Embryonic facial prominence (tissue), 1 donor: ENCODE measurements around the gene THEMIS2.
"Not testable (repeated sequence)": the region's sequence is repeated elsewhere in the genome, so short reads cannot be mapped to it uniquely, and the experiment has no call there.

ENCODE experiments used
- DNase-seq: peaks from one replicate; pipeline ENCODE4 v3.0.0-alpha.2; 2016; ENCODE audit errors: extremely low spot score

Gene THEMIS2

DNA sequence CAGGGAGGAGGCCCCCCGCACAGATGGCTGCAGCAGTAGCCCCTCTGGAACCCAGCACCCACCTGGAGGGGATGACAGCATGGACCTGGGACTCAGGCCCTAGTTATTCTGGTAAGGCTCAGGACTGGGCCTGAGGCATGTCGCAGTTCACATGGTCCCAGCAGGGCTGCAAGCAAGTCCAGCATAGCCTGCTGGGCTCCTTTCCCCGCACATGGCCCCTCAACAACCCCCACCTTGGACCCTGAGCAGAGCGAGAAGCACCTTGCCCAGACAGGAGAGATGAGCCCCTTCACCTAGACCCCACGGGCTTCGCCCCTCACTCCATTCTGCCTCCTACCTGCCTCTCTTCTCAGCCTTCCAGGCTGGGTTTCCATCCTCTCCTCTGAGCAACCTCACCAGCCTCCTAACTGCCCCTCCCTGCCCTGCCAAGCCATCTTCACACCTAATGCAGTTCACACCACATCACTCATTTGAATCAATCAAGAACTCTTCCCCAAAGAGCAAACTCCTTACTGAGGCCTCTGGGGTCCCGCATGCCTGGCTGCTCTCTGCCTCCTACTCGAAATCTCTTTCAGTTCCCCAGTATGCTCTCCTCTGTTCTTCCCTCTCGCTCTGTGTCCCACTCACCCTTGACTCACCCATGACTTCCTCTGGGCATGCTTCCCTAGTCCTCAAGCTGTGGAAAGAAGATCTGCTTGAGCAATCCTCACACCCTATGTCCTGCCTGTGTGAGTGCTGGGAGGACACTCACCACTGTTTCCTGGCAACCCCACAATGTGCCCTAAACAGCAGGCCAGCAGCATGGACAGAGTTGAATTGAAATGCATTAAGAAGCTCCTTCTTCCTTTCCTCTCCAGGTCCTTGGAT, 9.4 kb upstream of the THEMIS2 start:
- DNase-seq = no peak

DNA sequence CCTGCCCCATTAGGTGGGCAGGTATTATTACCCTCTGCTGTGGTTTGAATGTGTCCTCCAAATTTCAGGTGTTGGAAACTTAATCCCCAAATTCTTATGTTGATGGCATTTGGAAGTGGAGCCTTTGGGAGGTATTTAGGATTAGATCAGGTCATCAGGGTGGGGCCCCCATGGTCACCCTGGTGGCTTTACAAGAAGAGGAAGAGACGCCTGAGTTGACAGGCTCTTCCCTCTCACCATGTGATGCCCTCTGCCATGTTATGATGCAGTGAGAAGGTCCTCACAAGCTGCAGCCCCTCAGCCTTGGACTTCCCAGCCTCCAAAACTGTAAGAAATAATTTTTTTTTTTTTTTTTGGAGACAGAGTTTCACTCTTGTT, 8.8 kb upstream of the THEMIS2 start:
- no peak for DNase-seq

DNA sequence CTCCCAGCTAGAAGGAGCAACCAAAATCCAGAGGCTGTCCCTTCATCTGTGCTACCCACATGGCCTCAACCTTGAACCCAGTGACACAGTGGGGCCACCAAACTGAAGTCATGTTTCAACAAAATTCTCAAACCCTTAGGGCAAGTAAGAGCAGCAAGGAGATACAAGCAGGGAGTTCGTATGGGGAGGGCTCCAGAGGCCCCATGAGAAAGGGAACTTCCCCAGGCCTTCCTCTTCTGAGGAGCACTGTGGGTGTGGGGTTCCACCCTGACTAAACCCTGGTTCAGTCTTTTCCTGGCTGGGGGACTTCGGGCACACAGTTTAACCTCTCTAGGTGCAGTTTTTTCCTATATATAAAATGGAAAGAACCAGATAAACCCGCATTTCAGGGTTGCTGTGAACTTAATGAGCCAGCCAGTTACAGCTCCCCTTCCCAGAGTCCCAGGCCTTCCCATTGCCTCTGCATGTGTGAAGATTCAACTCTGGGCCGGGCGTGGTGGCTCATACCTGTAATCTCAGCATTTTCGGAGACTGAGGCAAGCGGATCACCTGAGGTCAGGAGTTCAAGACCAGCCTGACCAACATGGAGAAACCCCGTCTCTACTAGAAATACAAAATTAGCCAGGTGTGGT, 8.0 kb upstream of the THEMIS2 start:
- DNase-seq = no peak

DNA sequence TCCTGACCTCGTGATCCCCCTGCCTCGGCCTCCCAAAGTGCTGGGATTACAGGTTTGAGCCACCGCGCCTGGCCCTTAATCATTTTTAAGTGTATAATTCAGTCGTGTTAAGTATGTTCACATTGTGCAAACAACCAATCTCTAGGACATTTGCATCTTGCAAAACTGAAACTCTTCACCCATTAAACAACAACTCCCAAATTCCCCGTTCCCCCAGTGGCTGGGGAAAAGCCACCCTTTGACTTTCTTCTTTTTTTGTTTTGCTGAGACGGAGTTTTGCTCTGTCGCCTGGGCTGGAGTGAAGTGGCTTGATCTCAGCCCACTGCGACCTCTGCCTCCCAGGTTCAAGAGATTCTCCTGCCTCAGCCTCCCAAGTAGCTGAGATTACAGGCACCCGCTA, 6.5 kb upstream of the THEMIS2 start:
- DNase-seq = no peak

DNA sequence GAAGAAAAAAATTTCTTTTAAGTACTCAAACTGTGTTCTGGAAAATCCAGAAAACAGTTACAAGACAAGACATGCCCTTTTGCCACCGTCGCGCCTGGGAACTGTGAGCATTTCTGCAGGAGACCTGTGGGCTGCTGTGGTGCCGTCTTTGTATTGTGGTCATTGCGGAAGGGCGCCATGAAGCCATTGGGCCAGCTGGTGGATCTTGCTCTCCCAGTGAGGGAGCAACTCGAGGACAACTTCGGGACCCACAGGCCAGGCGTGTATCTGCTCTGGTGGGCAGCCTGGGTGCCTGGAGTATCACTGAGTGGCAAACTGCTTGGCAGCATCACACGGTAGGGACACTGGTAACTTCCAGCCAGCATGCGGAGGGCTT, 3.8 kb upstream of the THEMIS2 start:
- DNase-seq = no peak

DNA sequence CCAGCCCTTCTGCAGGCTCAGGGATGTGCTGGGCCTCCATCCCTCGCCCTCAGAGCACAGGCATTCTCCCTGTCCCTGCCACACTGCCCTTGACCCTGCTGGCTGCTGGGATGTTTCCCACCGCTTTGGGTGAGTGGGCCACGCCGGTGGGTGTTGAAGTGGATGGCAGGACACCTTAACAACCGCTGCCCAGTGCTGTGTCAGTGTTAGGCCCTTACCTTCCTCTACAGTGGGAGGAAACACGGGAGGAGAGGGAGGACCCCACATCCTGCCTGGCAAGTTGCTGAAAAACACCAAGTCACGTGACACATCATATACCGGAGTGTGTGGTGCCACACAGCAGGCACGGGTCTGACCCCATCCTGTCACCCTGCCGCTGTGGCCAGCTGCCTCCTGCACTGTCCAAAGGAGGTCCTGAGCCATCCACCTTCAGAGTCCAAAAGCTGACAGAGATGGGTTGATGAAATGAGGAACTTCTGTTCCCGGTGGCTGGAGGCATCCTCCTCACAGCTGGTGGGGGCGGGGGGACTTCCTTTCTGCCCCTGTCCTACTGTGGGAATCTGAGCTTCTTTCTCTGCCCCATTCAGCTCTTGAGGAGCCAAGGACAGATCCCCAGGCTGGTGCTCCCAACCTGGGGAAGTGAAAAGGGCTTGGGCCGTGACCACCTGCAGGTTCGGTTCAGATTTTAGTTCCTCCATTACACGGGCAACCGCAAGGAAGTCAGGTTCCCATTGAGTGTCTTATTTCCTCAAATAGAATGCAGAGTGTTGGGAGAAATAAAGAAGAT, 3.2 kb upstream of the THEMIS2 start:
- no peak for DNase-seq

DNA sequence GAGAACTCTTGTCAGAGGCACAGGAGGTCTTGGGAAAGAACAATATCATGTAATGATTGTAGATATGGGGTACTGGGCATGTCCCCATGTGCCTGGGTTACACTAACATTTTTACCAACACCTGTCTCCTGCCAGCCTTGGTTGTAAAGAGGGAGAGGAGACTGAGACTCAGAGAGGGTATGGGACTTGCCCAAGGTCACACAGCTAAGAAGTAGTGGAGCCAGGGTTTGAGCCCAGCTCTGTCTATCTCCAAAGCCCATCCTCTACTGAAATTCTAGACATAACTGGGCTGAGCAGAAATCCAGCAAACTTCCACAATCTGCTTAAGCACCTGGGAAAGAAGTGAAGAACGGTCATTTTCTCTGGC, 2.6 kb upstream of the THEMIS2 start:
- DNase-seq = no peak

DNA sequence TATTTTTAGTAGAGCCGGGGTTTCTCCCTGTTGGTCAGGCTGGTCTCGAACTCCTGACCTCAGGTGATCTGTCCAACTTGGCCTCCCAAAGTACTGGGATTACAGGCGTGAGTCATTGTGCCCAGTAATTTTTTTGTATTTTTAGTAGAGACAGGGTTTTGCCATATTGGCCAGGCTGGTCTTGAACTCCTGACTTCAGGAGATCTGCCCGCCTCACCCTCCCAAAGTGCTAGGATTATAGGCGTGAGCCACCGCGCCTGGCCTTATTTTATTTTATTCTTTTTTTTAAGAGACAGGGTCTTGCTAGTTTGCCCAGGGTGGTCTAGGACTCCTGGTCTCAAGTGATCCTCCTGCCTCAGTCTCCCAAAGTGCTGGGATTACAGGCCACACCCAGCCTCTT, 1.3 kb upstream of the THEMIS2 start:
- not testable (repeated sequence) for DNase-seq

DNA sequence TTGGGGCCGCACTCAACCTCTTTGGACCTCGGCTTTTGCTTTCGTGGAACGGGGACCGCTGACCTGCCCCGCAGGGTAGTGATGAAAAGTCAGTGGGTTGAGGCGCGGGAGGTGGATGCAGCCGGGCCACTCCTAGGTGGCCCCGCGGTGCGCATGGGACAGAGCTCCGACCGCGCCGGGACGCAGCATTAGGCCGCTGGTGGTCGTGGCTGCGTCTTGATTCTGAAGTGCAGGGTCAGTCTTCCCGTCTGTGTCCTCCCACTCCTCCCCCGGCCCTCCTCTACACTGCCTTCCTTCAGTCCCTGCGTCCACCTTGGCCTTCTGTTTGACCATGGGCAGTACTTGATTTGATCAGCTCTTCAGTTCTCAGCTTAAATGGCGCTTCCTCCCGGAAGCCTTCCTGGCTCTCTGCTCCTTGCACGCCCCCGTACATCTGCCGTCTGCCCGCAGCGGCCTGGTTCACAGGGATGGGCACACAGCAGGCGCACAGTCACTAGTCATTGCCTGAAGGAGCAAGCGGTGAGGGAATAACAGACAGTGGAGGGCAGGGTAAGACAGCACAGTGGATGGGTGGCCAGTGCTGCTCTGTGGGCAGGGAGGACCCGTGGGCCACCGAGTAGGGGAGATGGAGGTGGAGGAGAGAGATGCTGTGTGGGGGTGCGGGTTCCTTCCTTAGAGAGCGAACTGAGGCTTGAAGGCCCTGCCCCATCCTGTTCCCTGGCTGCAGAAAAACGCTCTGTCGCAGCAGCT, 633 bp downstream of the THEMIS2 start:
- DNase-seq = no peak

DNA sequence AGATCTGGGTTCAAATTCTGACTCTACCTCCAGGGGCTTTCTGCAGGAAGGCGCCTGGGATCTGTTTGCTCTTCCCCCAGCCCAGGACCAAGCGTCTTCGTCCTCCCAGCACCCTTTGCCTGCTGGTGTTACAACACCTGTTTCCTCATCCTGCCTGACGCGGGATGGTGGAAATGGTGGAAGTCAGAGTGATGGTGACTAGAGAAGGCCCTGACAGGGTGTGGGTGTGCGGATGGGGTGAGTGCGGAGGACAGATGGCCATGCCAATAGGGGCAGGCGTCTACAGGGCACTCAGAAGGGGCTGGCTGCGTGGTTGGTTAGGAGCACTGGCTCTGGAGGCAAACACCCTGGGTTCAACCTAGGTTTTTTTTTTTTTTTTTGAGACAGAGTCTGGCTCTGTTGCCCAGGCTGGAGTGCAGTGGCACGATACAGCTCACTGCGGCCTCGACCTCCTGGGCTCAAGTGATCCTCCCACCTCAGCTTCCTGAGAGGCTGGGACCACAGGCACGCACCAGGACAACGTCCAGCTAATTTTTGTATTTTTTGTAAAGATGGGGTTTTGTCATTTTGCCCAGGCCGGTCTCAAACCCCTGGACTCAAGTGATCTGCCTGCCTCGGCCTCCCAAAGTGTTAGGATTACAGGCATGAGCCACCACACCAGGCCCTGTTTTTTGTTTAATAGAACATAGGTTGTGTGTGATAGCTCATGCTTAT, 1.5 kb downstream of the THEMIS2 start:
- no peak for DNase-seq

DNA sequence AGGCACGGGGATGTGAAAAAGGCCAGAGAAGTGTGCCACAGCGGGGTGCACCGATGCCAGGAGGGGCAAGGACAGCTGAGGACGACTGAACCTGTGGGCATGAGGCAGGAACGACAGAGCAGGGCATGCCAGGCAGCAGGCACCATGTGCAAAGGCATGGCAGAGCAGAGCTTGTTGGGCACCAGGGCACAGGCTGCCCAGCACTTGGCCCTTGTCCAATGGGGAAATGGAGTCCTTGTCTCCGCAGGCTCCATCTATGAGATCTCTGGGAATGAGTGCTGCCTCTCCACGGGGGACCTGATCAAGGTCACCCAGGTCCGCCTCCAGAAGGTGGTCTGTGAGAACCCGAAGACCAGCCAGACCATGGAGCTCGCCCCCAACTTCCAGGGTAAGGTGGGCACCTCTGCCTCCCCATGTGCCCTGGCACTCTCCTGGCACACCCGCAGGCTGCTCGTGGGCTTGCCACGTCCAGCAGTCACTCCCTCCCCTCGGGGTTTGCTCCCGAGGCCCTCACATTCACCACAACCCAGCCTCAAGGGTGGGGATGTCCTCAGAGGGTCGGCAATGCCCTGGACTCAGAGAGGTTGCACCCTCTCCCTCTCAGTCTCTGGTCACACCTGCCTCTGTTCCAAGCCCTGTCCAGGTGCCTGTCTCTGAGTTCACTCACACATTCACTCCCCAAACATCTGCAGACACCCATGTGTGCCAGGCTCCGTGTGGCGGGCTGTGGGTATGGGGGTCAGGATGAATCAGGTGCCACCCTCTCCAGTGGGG, 4.2 kb downstream of the THEMIS2 start:
- no peak for DNase-seq

DNA sequence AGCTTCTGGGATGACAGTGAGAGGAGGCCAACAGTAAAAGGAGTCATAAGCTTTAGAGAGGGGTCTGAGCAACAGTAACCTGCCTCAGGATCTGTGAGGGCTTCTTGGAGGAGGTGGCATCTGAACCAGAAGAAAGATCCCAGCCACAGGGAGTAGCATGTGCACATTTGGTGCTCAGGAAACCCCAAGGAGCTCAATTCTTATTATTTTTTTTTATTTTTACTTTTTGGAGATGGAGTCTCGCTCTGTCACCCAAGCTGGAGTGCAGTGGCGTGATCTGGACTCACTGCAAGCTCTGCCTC, 4.7 kb downstream of the THEMIS2 start:
- no peak for DNase-seq

DNA sequence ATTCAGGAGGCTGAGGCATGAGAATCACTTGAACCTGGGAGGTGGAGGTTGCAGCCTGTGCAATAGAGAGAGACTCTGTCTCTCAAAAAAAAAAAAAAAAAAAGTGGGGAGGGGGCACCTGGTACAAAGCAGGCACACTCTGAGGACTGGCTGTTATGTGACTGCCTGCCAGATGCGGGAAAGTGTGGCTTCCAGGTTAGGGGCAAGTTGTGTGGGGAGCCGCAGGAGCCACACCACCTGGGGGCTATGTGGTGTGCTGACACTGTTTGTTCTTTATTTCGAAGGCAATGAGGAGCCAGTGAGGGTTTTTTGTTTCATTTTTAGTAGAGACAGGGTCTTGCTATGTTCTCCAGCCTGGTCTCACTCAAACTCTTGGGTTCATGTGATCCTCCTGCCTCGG, 5.7 kb downstream of the THEMIS2 start:
- no peak for DNase-seq

DNA sequence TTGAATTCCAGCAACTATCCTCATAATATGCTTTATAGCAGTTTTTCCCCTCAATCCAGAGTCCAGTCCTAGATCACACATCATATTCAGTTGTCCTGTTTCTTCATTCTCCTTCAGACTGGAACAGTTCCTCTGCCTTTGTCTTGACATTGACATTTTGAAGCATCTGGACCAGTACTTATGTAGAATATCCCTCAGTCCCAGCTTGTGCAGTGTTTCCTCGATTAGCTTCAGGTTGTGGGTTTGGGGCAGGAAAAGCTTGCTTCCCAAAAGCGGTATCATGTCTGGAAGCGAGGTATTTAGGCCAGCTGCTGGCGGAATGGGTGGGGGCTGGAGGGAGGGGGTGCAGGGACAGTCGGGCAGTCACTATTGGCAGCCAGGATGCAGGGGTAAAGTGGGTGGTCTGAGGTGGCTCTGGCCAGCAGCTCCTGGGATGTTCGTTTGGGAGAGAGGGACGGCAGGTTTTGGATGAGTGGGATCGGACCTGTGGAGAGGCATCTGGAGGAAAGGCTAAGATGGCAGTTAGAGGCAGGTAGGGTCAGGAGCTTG, 6.5 kb downstream of the THEMIS2 start:
- no peak for DNase-seq

DNA sequence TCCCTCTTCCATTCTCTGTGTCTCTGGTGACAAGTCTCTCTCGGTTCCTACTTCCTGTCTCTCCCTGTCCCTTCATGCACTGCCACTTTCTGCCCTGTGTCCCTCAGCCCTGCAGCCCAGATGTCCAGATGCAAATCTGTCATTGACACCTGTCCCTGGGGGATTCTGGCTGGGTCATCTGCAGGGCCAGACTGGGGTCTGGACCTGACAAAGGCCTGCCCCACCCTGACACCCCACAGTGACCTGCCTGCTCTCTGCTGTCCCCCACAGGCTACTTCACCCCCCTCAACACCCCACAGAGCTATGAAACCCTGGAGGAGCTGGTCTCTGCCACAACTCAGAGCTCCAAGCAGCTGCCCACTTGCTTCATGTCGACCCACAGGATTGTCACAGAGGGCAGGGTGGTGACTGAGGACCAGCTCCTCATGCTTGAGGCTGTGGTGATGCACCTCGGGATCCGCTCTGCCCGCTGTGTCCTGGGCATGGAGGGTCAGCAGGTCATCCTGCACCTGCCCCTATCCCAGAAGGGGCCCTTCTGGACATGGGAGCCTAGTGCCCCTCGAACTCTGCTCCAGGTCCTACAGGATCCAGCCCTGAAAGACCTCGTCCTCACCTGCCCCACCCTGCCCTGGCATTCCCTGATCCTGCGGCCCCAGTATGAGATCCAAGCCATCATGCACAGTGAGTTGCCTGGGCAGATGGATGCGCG, 7.2 kb downstream of the THEMIS2 start:
- no peak for DNase-seq

DNA sequence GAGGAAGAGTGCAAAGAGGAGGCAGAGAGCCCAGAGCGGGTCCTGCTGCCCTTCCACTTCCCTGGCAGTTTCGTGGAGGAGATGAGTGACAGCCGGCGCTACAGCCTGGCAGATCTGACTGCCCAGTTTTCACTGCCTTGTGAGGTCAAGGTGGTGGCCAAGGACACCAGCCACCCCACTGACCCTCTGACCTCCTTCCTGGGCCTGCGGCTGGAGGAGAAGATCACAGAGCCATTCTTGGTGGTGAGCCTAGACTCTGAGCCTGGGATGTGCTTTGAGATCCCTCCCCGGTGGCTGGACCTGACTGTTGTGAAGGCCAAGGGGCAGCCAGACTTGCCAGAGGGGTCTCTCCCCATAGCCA, 10.2 kb downstream of the THEMIS2 start:
- DNase-seq = no peak

DNA sequence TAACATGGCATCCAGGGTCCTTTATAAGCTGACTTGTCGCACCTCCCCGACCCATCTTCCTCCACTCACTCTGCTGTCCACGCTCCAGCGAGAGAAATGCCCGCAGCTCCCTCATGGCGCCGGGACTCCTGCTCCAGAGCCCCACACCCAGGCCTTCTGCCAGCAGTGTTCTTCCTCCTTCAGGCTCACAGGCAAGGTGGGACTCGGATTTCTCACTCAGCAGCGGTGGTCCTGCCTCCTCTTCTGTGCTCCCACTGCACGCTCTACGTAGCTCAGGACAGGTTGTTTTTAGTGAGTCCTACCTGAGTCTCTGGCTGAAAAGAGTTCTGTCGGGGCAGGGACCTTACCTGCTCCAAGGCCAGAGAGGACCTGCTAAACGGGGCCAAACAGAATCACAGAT, 11.2 kb downstream of the THEMIS2 start:
- no peak for DNase-seq

DNA sequence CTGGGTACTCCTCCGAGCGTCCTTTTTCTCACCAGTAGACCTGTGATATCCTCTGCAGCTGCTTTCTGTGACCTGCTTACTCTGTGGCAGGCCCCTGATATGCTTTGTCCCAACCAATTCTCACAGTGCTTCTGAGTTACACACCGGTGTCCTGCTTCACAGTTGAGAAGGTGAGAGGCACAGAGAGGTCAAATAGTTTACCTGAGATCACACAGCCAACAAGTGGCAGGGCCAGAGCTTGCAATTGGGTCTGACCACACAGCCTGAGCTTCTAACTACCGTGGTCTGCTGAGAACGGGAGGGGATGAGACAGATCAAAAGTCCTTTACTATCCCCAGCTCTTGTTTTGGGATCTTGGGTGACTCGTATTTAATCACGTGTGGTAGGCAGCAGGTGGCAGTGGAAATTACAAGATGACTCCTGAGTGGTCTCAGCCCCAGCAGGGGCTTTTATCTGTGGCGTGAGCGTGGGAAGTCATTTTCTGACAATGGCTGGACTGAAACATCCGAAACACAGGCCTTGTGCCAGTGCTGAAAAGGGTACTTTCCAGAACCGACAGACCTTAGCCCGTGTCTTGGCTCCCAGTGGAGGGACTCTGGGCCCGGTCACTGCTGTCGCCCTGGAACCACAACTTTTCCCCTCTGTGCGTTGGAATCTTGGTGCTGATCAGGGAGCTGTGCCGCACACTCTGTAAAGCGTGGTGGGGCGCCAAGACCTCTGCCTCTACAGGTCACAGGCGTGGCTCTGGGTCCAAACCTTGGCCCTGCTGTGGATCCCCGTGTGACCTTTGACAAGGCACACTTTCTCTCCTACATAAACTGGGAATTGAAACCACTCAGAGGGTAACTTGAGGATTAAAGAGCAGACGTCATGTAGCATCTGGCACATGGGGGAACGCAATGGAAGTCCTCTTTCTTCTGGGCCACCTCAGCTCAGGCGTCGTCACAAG, 11.9 kb downstream of the THEMIS2 start:
- no peak for DNase-seq

DNA sequence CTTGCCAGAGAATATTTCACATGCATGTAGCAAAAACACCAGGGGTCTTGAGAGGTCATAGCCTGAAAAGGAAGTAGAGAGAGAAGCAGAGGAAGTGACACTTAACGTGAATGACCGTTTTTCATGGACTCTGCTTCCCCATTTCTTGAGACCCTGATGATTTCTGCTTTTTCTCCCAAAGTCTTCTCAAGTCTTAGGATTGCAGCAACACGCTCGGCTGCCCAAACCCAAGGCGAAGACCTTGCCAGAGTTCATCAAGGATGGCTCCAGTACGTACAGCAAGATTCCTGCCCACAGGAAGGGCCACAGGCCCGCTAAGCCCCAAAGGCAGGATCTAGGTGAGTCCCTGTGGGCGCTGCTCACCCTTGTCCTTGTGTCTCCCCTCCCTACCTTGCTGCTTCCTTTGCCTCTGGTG, 12.8 kb downstream of the THEMIS2 start:
- no peak for DNase-seq
